H9 (cell line): ENCODE results near the gene ZP1. TPM values are rescaled to one million over a fixed set of nuclear protein-coding genes. Genes with fewer than 3 reads are reported as not detected.

Experiments
- DNase-seq: peaks from one replicate; pipeline ENCODE4 v3.0.0-alpha.2; 2017
- H2AFZ ChIP-seq: one replicate; pipeline ENCODE4 v1.6.1; 2013; ENCODE audit warnings: mild to moderate bottlenecking, low read length, control low read depth, moderate library complexity
- H2AK5ac ChIP-seq: 2 replicates; pipeline ENCODE4 v1.6.1; 2013; ENCODE audit warnings: low read length, control low read depth, mixed read lengths; ENCODE audit not compliant: insufficient read length
- H2BK120ac ChIP-seq: one replicate; pipeline ENCODE4 v1.6.1; 2013; ENCODE audit warnings: low read depth, mild to moderate bottlenecking, low read length, control low read depth, inconsistent platforms; ENCODE audit not compliant: poor library complexity, severe bottlenecking
- H2BK12ac ChIP-seq: 2 replicates; pipeline ENCODE4 v1.6.1; 2013; ENCODE audit warnings: low read length, control low read depth, mixed read lengths, low read depth; ENCODE audit not compliant: insufficient read length
- H2BK15ac ChIP-seq: 2 replicates; pipeline ENCODE4 v1.6.1; 2013; ENCODE audit warnings: low read depth, low read length, control low read depth
- H2BK20ac ChIP-seq: one replicate; pipeline ENCODE4 v1.6.1; 2013; ENCODE audit warnings: low read depth, mild to moderate bottlenecking, low read length, control low read depth, inconsistent platforms; ENCODE audit not compliant: poor library complexity, severe bottlenecking
- H2BK5ac ChIP-seq: 2 replicates; pipeline ENCODE4 v1.6.1; 2013; ENCODE audit warnings: low read length, control low read depth, mixed read lengths; ENCODE audit not compliant: insufficient read length
- H3K14ac ChIP-seq: 2 replicates; pipeline ENCODE4 v1.6.1; 2013; ENCODE audit warnings: low read length, control low read depth; ENCODE audit not compliant: insufficient read depth
- H3K18ac ChIP-seq: 2 replicates; pipeline ENCODE4 v1.6.1; 2013; ENCODE audit warnings: low read depth, mild to moderate bottlenecking, mixed read lengths, low read length, control low read depth; ENCODE audit not compliant: insufficient read length
- H3K23ac ChIP-seq: 2 replicates; pipeline ENCODE4 v1.6.1; 2013; ENCODE audit warnings: low read length, control low read depth, mixed read lengths, low read depth; ENCODE audit not compliant: insufficient read length
- H3K23me2 ChIP-seq: 2 replicates; pipeline ENCODE4 v1.6.1; 2013; ENCODE audit warnings: low read depth, mild to moderate bottlenecking, mixed read lengths, low read length, control low read depth; ENCODE audit not compliant: insufficient read length, poor library complexity, severe bottlenecking
- H3K27ac ChIP-seq: 2 replicates; pipeline ENCODE4 v1.5.1; 2013; ENCODE audit warnings: low read length, control low read depth, mixed read lengths, low read depth; ENCODE audit not compliant: insufficient read length
- H3K27me3 ChIP-seq: 2 replicates; pipeline ENCODE4 v1.6.1; 2013; ENCODE audit warnings: low read length, control low read depth, inconsistent platforms; ENCODE audit not compliant: insufficient read depth
- H3K4ac ChIP-seq: 2 replicates; pipeline ENCODE4 v1.6.1; 2013; ENCODE audit warnings: low read depth, mild to moderate bottlenecking, control low read depth, inconsistent platforms, low read length, moderate library complexity
- H3K4me1 ChIP-seq: 2 replicates; pipeline ENCODE4 v1.6.1; 2013; ENCODE audit warnings: low read length, control low read depth, inconsistent platforms; ENCODE audit not compliant: insufficient read depth
- H3K4me2 ChIP-seq: 2 replicates; pipeline ENCODE4 v1.6.1; 2013; ENCODE audit warnings: low read length, control low read depth, mixed read lengths; ENCODE audit not compliant: insufficient read length, insufficient read depth
- H3K56ac ChIP-seq: 2 replicates; pipeline ENCODE4 v1.6.1; 2013; ENCODE audit warnings: low read depth, mild to moderate bottlenecking, mixed read lengths, low read length, control low read depth; ENCODE audit not compliant: insufficient read length
- H3K79me1 ChIP-seq: 2 replicates; pipeline ENCODE4 v1.6.1; 2013; ENCODE audit warnings: low read depth, mild to moderate bottlenecking, moderate library complexity, low read length, control low read depth, inconsistent platforms; ENCODE audit not compliant: insufficient read depth, poor library complexity, severe bottlenecking
- H3K79me2 ChIP-seq: 2 replicates; pipeline ENCODE4 v1.6.1; 2013; ENCODE audit warnings: low read length, control low read depth, inconsistent platforms; ENCODE audit not compliant: insufficient read depth
- H3K9ac ChIP-seq: 2 replicates; pipeline ENCODE4 v1.6.1; 2013; ENCODE audit warnings: low read length, control low read depth, mixed read lengths; ENCODE audit not compliant: insufficient read length; ENCODE audit errors: extremely low read depth
- H3K9me3 ChIP-seq: one replicate; pipeline ENCODE4 v1.6.1; 2013; ENCODE audit warnings: low read depth, low read length, inconsistent platforms; ENCODE audit not compliant: control insufficient read depth
- H3T11ph ChIP-seq: one replicate; pipeline ENCODE4 v1.6.1; 2013; ENCODE audit warnings: mild to moderate bottlenecking, low read length, control low read depth, inconsistent platforms
- H4K20me1 ChIP-seq: one replicate; pipeline ENCODE4 v1.6.1; 2013; ENCODE audit not compliant: control insufficient read depth, insufficient read length, insufficient read depth
- H4K5ac ChIP-seq: 2 replicates; pipeline ENCODE4 v1.6.1; 2013; ENCODE audit warnings: low read depth, mild to moderate bottlenecking, mixed read lengths, low read length, control low read depth; ENCODE audit not compliant: insufficient read length
- H4K8ac ChIP-seq: replicated peaks from 2 replicates; pipeline ENCODE4 v1.6.1; 2013; ENCODE audit warnings: low read length, control low read depth, mixed read lengths, low read depth; ENCODE audit not compliant: insufficient read length
- H4K91ac ChIP-seq: 2 replicates; pipeline ENCODE4 v1.6.1; 2013; ENCODE audit warnings: low read depth, mild to moderate bottlenecking, moderate library complexity, mixed read lengths, low read length, control low read depth; ENCODE audit not compliant: insufficient read length
- H3K27ac Mint-ChIP-seq, 3 experiments: 2 replicates in 2 of 3; 3 replicates in 1 of 3; pipeline ENCODE4 v1.8.0; 2020 to 2021; ENCODE audit warnings: mixed read lengths in 3 of 3, mild to moderate bottlenecking in 1 of 3, moderate library complexity in 1 of 3
- H3K27me3 Mint-ChIP-seq: 2 replicates; pipeline ENCODE4 v1.8.0; 2021; ENCODE audit warnings: low read depth, mild to moderate bottlenecking, moderate library complexity, mixed read lengths
- H3K36me3 Mint-ChIP-seq, 3 experiments: 2 replicates in 2 of 3; 3 replicates in 1 of 3; pipeline ENCODE4 v1.8.0; 2020 to 2021; ENCODE audit warnings: low read depth in 3 of 3, mixed read lengths in 3 of 3; ENCODE audit not compliant: insufficient read depth in 1 of 3
- H3K4me1 Mint-ChIP-seq, 2 experiments: 2 replicates each; pipeline ENCODE4 v1.8.0; 2020; ENCODE audit warnings: mixed read lengths in 2 of 2
- H3K4me3 Mint-ChIP-seq, 2 experiments: 2 replicates in 1 of 2; 3 replicates in 1 of 2; pipeline ENCODE4 v1.8.0; 2020 to 2021; ENCODE audit warnings: mild to moderate bottlenecking in 2 of 2, mixed read lengths in 2 of 2, moderate library complexity in 1 of 2
- H3K9me3 Mint-ChIP-seq, 2 experiments: 2 replicates in 1 of 2; 3 replicates in 1 of 2; pipeline ENCODE4 v1.8.0; 2020; ENCODE audit warnings: mild to moderate bottlenecking in 2 of 2, mixed read lengths in 2 of 2, moderate library complexity in 1 of 2
- WGBS: extraction: QIAGEN DNeasy Blood & Tissue Kit; methylation state at CpG from one replicate; pipeline ENCODE4 v1.1.7; 2013; ENCODE audit warnings: missing lambda C conversion rate, low lambda C conversion rate, mixed read lengths; ENCODE audit not compliant: insufficient read length; ENCODE audit errors: extremely low coverage; 5-methylcytosine and 5-hydroxymethylcytosine counted together
- total RNA-seq: library from RNA; stranded (reverse); gene quantifications from 2 replicates; pipeline ENCODE4 v1.2.1, GENCODE V29; 2021
- TF ChIP-seq, protein P1 (sequence below): fragments of 200-600 bp; sonication (generic); conservative IDR thresholded peaks from 3 replicates; pipeline ENCODE4 v1.8.0; 2021; ENCODE audit warnings: antibody characterized with exemption, mild to moderate bottlenecking

The ZP1 gene
- total RNA-seq, 1 experiment from 2014 or later, result not detected

GRCh38 chr11:60919956-60920355 is 52.6 kb downstream of the ZP1 start:
- no peak overlapping the region for H2BK20ac ChIP-seq
- DNase-seq, result no peak
- no peaks in the 10 kb centered on the region; the same call in 1 of the 2 replicates for H3K79me2 ChIP-seq

More at GRCh38 chr11:60919956-60920355, 52.6 kb downstream of the ZP1 start:
- Mint-ChIP-seq H3K27ac (no peak overlapping the region), H3K4me1 (peaks cover 28 to 31% of the 10 kb centered on the region in 2 experiments), H3K4me3 (no peak overlapping the region), H3K9me3 (no peaks in the 10 kb centered on the region), H3K27me3 (peaks cover 4% of the 10 kb centered on the region), H3K36me3 (peaks cover 13 to 44% (median 23%) of the 10 kb centered on the region in 3 experiments; a peak in 6 of 7 replicates)
- Histone ChIP-seq H3T11ph (no peak overlapping the region), H3K14ac (no peak overlapping the region), H3K18ac (no peak overlapping the region), H3K79me1 (no peaks in the 10 kb centered on the region), H3K4ac (no peak overlapping the region), H4K91ac (no peak overlapping the region), H3K9ac (no peak overlapping the region), H2BK12ac (no peak overlapping the region), H4K20me1 (no peaks in the 10 kb centered on the region), H4K8ac (no peak overlapping the region), H3K27ac (no peak overlapping the region), H3K23me2 (peaks cover 13% of the 10 kb centered on the region), H2AFZ (no peak overlapping the region), H3K23ac (no peak overlapping the region), H2BK15ac (no peak overlapping the region), H4K5ac (no peak overlapping the region), H2AK5ac (no peak overlapping the region), H3K27me3 (no peaks in the 10 kb centered on the region), H3K56ac (no peak overlapping the region), H3K9me3 (no peaks in the 10 kb centered on the region), H3K4me2 (no peak overlapping the region), H3K4me1 (peaks cover 2% of the 10 kb centered on the region), H2BK120ac (no peak overlapping the region), H2BK5ac (no peak overlapping the region)
- no CpG with 5 or more reads among the region's 2 CpGs for WGBS
- TF ChIP-seq, protein P1, sequence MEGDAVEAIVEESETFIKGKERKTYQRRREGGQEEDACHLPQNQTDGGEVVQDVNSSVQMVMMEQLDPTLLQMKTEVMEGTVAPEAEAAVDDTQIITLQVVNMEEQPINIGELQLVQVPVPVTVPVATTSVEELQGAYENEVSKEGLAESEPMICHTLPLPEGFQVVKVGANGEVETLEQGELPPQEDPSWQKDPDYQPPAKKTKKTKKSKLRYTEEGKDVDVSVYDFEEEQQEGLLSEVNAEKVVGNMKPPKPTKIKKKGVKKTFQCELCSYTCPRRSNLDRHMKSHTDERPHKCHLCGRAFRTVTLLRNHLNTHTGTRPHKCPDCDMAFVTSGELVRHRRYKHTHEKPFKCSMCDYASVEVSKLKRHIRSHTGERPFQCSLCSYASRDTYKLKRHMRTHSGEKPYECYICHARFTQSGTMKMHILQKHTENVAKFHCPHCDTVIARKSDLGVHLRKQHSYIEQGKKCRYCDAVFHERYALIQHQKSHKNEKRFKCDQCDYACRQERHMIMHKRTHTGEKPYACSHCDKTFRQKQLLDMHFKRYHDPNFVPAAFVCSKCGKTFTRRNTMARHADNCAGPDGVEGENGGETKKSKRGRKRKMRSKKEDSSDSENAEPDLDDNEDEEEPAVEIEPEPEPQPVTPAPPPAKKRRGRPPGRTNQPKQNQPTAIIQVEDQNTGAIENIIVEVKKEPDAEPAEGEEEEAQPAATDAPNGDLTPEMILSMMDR, result no peak
